Measurements from ENCODE around the gene LRRC75B.

LRRC75B gene

GRCh38 chr22:24587251-24587650 lies 5.6 kb downstream of the LRRC75B start:
- ATAC-seq, result no peak
- no peak for TF ChIP-seq ZFP30 (CRISPR knock-in tag; IDR thresholded peaks at IDR 0.05)
- TF ChIP-seq ZNF8 (CRISPR knock-in tag; IDR thresholded peaks at IDR 0.05), result no peak
- no peak for TF ChIP-seq TCF4 (CRISPR knock-in tag; IDR thresholded peaks at IDR 0.05; ENCODE audit: borderline replicate concordance)

- ATAC-seq, result no peak
- TF ChIP-seq GLIS3 (CRISPR knock-in tag; IDR thresholded peaks at IDR 0.05) (no peak), CSDC2 (CRISPR knock-in tag; IDR thresholded peaks at IDR 0.05) (no peak), PPARA (CRISPR knock-in tag; IDR thresholded peaks at IDR 0.05; ENCODE audit: borderline replicate concordance) (no peak), BACH2 (CRISPR knock-in tag; IDR thresholded peaks at IDR 0.05; ENCODE audit: borderline replicate concordance) (no peak), PATZ1 (CRISPR knock-in tag; IDR thresholded peaks at IDR 0.05; ENCODE audit: borderline replicate concordance) (no peak), TSHZ2 (CRISPR knock-in tag; IDR thresholded peaks at IDR 0.05) (no peak), ISL1 (CRISPR knock-in tag; IDR thresholded peaks at IDR 0.05) (no peak), ZNF70 (CRISPR knock-in tag; IDR thresholded peaks at IDR 0.05) (no peak), ESRRG (CRISPR knock-in tag; IDR thresholded peaks at IDR 0.05) (no peak), ZC3H10 (CRISPR knock-in tag; IDR thresholded peaks at IDR 0.05) (no peak), ZNF565 (CRISPR knock-in tag; conservative IDR thresholded peaks at IDR 0.05; ENCODE audit: low read depth) (no peak), TCF4 (CRISPR knock-in tag; IDR thresholded peaks at IDR 0.05; ENCODE audit: borderline replicate concordance) (no peak), OSR1 (CRISPR knock-in tag; IDR thresholded peaks at IDR 0.05) (no peak), POU6F1 (CRISPR knock-in tag; IDR thresholded peaks at IDR 0.05; ENCODE audit: borderline replicate concordance, low read depth) (no peak), ZFP3 (CRISPR knock-in tag; IDR thresholded peaks at IDR 0.05) (no peak), TOX (CRISPR knock-in tag; IDR thresholded peaks at IDR 0.05; ENCODE audit: borderline replicate concordance) (no peak), CSRNP3 (CRISPR knock-in tag; IDR thresholded peaks at IDR 0.05) (no peak), RARB (CRISPR knock-in tag; IDR thresholded peaks at IDR 0.05) (no peak), CREB5 (CRISPR knock-in tag; IDR thresholded peaks at IDR 0.05; ENCODE audit: low read depth) (no peak), SNAI2 (CRISPR knock-in tag; IDR thresholded peaks at IDR 0.05) (no peak)
Observed at GRCh38 chr22:24585927-24586546, 6.8 kb downstream of the LRRC75B start.

GRCh38 chr22:24585461-24585860 lies 7.4 kb downstream of the LRRC75B start:
- ATAC-seq, result no peak
- no peak for TF ChIP-seq ZNF565 (CRISPR knock-in tag; conservative IDR thresholded peaks at IDR 0.05; ENCODE audit: low read depth)
- TF ChIP-seq CREB5 (CRISPR knock-in tag; IDR thresholded peaks at IDR 0.05; ENCODE audit: low read depth), result no peak
- no peak for TF ChIP-seq PATZ1 (CRISPR knock-in tag; IDR thresholded peaks at IDR 0.05; ENCODE audit: borderline replicate concordance)
- TF ChIP-seq POU6F1 (CRISPR knock-in tag; IDR thresholded peaks at IDR 0.05; ENCODE audit: borderline replicate concordance, low read depth), result no peak
- TF ChIP-seq SNAI2 (CRISPR knock-in tag; IDR thresholded peaks at IDR 0.05), result no peak
- TF ChIP-seq CSDC2 (CRISPR knock-in tag; IDR thresholded peaks at IDR 0.05), result no peak
- TF ChIP-seq ISL1 (CRISPR knock-in tag; IDR thresholded peaks at IDR 0.05), result no peak

Measured in SK-N-SH treated with all-trans-retinoic acid at 6 μM for 48 hours (cell line).